IMR-90 (cell line): ENCODE data around the gene ALOXE3. TPM values are rescaled to one million over a fixed set of nuclear protein-coding genes. Genes with fewer than 3 reads are reported as not detected.

Experiments used
- ATAC-seq: fragments of 200-7000 bp; cut with Tn5 transposase; 2 replicates; pipeline ENCODE4 v1.9.1; 2020; ENCODE audit warnings: low read depth, mild to moderate bottlenecking, moderate library complexity
- BruUV-seq: library from RNA; stranded (reverse); fragments of 400-500 nt; replicated peaks from 2 replicates; lab custom pipeline; 2021; lab: Mats Ljungman, UMichigan
- CTCF ChIA-PET: fragments of 300-600 bp; formaldehyde crosslinking; extraction: SDS; loops from one replicate; lab custom pipeline; 2021; ENCODE audit warnings: antibody characterized with exemption; lab: Yijun Ruan, JAX
- POLR2A ChIA-PET: fragments of 300-600 bp; sonication (Branson Sonifier 250); formaldehyde crosslinking; loops from one replicate; lab custom pipeline; 2022; ENCODE audit warnings: antibody characterized with exemption; ENCODE audit not compliant: unreplicated experiment; lab: Charles Lee
- DNase-seq: peaks from one replicate; pipeline ENCODE4 v3.0.0; 2013
- H2AFZ ChIP-seq: replicated peaks from 2 replicates; pipeline ENCODE3; 2013; ENCODE audit warnings: low read length, mild to moderate bottlenecking; ENCODE audit not compliant: poor library complexity
- H2AK5ac ChIP-seq: 2 replicates; pipeline ENCODE4 v1.6.1; 2013; ENCODE audit warnings: low read depth, low read length, inconsistent platforms
- H2AK9ac ChIP-seq: replicated peaks from 2 replicates; pipeline ENCODE3; 2013; ENCODE audit warnings: mild to moderate bottlenecking, low read depth, low read length, moderate library complexity; ENCODE audit not compliant: poor library complexity
- H2BK120ac ChIP-seq: 2 replicates; pipeline ENCODE4 v1.6.1; 2013; ENCODE audit warnings: low read depth, low read length, inconsistent platforms
- H2BK15ac ChIP-seq: 3 replicates; pipeline ENCODE4 v1.6.1; 2013; ENCODE audit warnings: low read depth, low read length, inconsistent platforms
- H2BK20ac ChIP-seq: 2 replicates; pipeline ENCODE4 v1.6.1; 2013; ENCODE audit warnings: low read depth, mild to moderate bottlenecking, inconsistent platforms, low read length, moderate library complexity
- H2BK5ac ChIP-seq: 2 replicates; pipeline ENCODE4 v1.6.1; 2013; ENCODE audit warnings: mild to moderate bottlenecking, low read depth, low read length, inconsistent platforms; ENCODE audit not compliant: poor library complexity, severe bottlenecking
- H3K14ac ChIP-seq: replicated peaks from 2 replicates; pipeline ENCODE4 v1.6.1; 2013; ENCODE audit warnings: low read depth, low read length, inconsistent platforms
- H3K18ac ChIP-seq: 2 replicates; pipeline ENCODE4 v1.6.1; 2013; ENCODE audit warnings: low read depth, low read length, control low read depth
- H3K23ac ChIP-seq: 2 replicates; pipeline ENCODE4 v1.6.1; 2013; ENCODE audit warnings: low read depth, low read length, inconsistent platforms
- H3K27ac ChIP-seq: 2 replicates; pipeline ENCODE4 v1.5.1; 2013; ENCODE audit warnings: mild to moderate bottlenecking, control low read depth, low read length; ENCODE audit not compliant: insufficient read depth
- H3K27me3 ChIP-seq: 2 replicates; pipeline ENCODE4 v1.6.1; 2013; ENCODE audit warnings: low read length; ENCODE audit not compliant: control insufficient read depth, insufficient read depth
- H3K36me3 ChIP-seq: 2 replicates; pipeline ENCODE4 v1.6.1; 2013; ENCODE audit warnings: low read length, mixed read lengths; ENCODE audit not compliant: control insufficient read depth, insufficient read depth
- H3K4ac ChIP-seq: 2 replicates; pipeline ENCODE4 v1.6.1; 2013; ENCODE audit warnings: low read depth, low read length, inconsistent platforms
- H3K4me1 ChIP-seq: 2 replicates; pipeline ENCODE4 v1.6.1; 2013; ENCODE audit warnings: low read length, mixed read lengths; ENCODE audit not compliant: control insufficient read depth, insufficient read depth
- H3K4me2 ChIP-seq: 2 replicates; pipeline ENCODE4 v1.6.1; 2013; ENCODE audit warnings: low read depth, mild to moderate bottlenecking, control low read depth, low read length, moderate library complexity
- H3K4me3 ChIP-seq: 2 replicates; pipeline ENCODE4 v1.5.1; 2013; ENCODE audit warnings: low read depth, mild to moderate bottlenecking, control low read depth, low read length, moderate library complexity; ENCODE audit not compliant: insufficient read depth
- H3K56ac ChIP-seq: 2 replicates; pipeline ENCODE4 v1.6.1; 2013; ENCODE audit warnings: low read length, inconsistent platforms; ENCODE audit not compliant: insufficient read depth; ENCODE audit errors: extremely low read depth
- H3K79me1 ChIP-seq, 2 experiments: 2 replicates each; pipeline ENCODE4 v1.6.1; 2013; ENCODE audit warnings: low read length in 2 of 2, inconsistent platforms in 1 of 2, low read depth in 1 of 2
- H3K9ac ChIP-seq: 2 replicates; pipeline ENCODE4 v1.6.1; 2013; ENCODE audit warnings: low read depth, low read length, control low read depth
- H3K9me1 ChIP-seq: 2 replicates; pipeline ENCODE4 v1.6.1; 2013; ENCODE audit warnings: low read length, inconsistent platforms; ENCODE audit not compliant: insufficient read depth
- H3K9me3 ChIP-seq: 2 replicates; pipeline ENCODE4 v1.6.1; 2013; ENCODE audit warnings: low read length; ENCODE audit not compliant: control insufficient read depth, insufficient read depth
- H4K20me1 ChIP-seq: 2 replicates; pipeline ENCODE4 v1.6.1; 2013; ENCODE audit warnings: low read length, inconsistent platforms; ENCODE audit not compliant: insufficient read depth
- H4K5ac ChIP-seq: 2 replicates; pipeline ENCODE4 v1.6.1; 2013; ENCODE audit warnings: mild to moderate bottlenecking, low read depth, low read length, control low read depth
- H4K8ac ChIP-seq, 2 experiments: 2 replicates each; pipeline ENCODE4 v1.6.1; 2013; ENCODE audit warnings: low read depth in 2 of 2, low read length in 2 of 2, control low read depth in 1 of 2, inconsistent platforms in 1 of 2
- H4K91ac ChIP-seq: 2 replicates; pipeline ENCODE4 v1.6.1; 2013; ENCODE audit warnings: low read depth, low read length, inconsistent platforms; ENCODE audit not compliant: insufficient read depth
- BHLHE40 ChIP-seq: fragments of 150-350 bp; IDR thresholded peaks from 2 replicates; pipeline ENCODE4 v1.6.1; 2016; ENCODE audit warnings: mild to moderate bottlenecking, low read depth, low read length
- CEBPB ChIP-seq: IDR thresholded peaks from 2 replicates; pipeline ENCODE4 v1.6.1; 2012; ENCODE audit warnings: low read depth, low read length, improper control_type of control experiment
- CHD1 ChIP-seq: IDR thresholded peaks from 2 replicates; pipeline ENCODE4 v1.6.1; 2012; ENCODE audit warnings: low read depth, low read length, improper control_type of control experiment
- CTCF ChIP-seq: conservative IDR thresholded peaks from 2 replicates; pipeline ENCODE4 v1.5.1; 2012; ENCODE audit warnings: mild to moderate bottlenecking, low read depth, low read length, improper control_type of control experiment
- ELK1 ChIP-seq: fragments of 150-350 bp; IDR thresholded peaks from 2 replicates; pipeline ENCODE4 v1.6.1; 2016; ENCODE audit warnings: low read depth, mild to moderate bottlenecking, low read length, moderate library complexity, borderline replicate concordance
- FOS ChIP-seq: fragments of 150-350 bp; IDR thresholded peaks from 2 replicates; pipeline ENCODE4 v1.6.1; 2016; ENCODE audit warnings: low read depth, low read length
- MAZ ChIP-seq: IDR thresholded peaks from 2 replicates; pipeline ENCODE4 v1.6.1; 2012; ENCODE audit warnings: low read depth, mild to moderate bottlenecking, low read length, improper control_type of control experiment, moderate library complexity, borderline replicate concordance
- MXI1 ChIP-seq: IDR thresholded peaks from 2 replicates; pipeline ENCODE4 v1.6.1; 2012; ENCODE audit warnings: low read depth, mild to moderate bottlenecking, low read length, moderate library complexity, borderline replicate concordance
- NFE2L2 ChIP-seq: fragments of 150-350 bp; IDR thresholded peaks from 2 replicates; pipeline ENCODE4 v1.6.1; 2016; ENCODE audit warnings: low read depth, mild to moderate bottlenecking, low read length
- RAD21 ChIP-seq: IDR thresholded peaks from 2 replicates; pipeline ENCODE4 v1.6.1; 2012; ENCODE audit warnings: low read length, improper control_type of control experiment
- RCOR1 ChIP-seq: IDR thresholded peaks from 2 replicates; pipeline ENCODE4 v1.6.1; 2012; ENCODE audit warnings: mild to moderate bottlenecking, low read length, improper control_type of control experiment; ENCODE audit not compliant: insufficient replicate concordance
- RFX5 ChIP-seq: IDR thresholded peaks from 2 replicates; pipeline ENCODE4 v1.8.0; 2012; ENCODE audit warnings: low read depth, mild to moderate bottlenecking, low read length, moderate library complexity
- SMC3 ChIP-seq: fragments of 150-350 bp; IDR thresholded peaks from 2 replicates; pipeline ENCODE4 v1.6.1; 2016; ENCODE audit warnings: low read depth, mild to moderate bottlenecking, antibody characterized with exemption, low read length, moderate library complexity
- WGBS, 2 experiments: methylation state at CpG; one replicate each; pipeline versions ENCODE4 v1.1.5 to v1.1.7; 2013; ENCODE audit warnings: missing lambda C conversion rate in 2 of 2; ENCODE audit not compliant: insufficient read length in 1 of 2; ENCODE audit errors: extremely low coverage in 2 of 2; 5-methylcytosine and 5-hydroxymethylcytosine counted together
- dilution Hi-C: fragments of 300-500 bp; cut with HindIII; formaldehyde crosslinking; loops from one replicate; pipeline ENCODE4 v1.14.3; 2018; ENCODE audit warnings: low sequenced_read_pairs; ENCODE audit not compliant: unreplicated experiment
- in situ Hi-C: fragments of 300-500 bp; cut with MboI; formaldehyde crosslinking; loops from 3 replicates; pipeline ENCODE4 v1.14.3; 2019; ENCODE audit warnings: low sequenced_read_pairs, inconsistent platforms, mixed read lengths
- intact Hi-C: fragments of 100-400 bp; cut with micrococcal nuclease; formaldehyde crosslinking; loops from 2 replicates; pipeline ENCODE4 v1.10.0; 2022
- polyA plus RNA-seq, 3 experiments: library from polyadenylated mRNA; depleted of rRNA; stranded (reverse); fragments of >200 nt; gene quantifications; 2 replicates each; pipeline ENCODE4 v1.2.3, GENCODE V29; 2012; ENCODE audit warnings: low replicate concordance in 1 of 3
- total RNA-seq: library from RNA; depleted of rRNA; stranded (reverse); fragments of >200 nt; gene quantifications from 2 replicates; pipeline ENCODE4 v1.2.3, GENCODE V29; 2012

Gene ALOXE3
- total and polyA plus RNA-seq, 2 of the 4 experiments (the other 2 are of a cell fraction), result under 0.01 to 0.26 TPM

- Histone ChIP-seq H3K56ac (no peak overlapping the region), H3K4me2 (peak overlapping the region; percentile 34; the same call in 1 of the 2 replicates), H3K9me1 (no peaks in the 10 kb centered on the region), H4K8ac (no peak overlapping the region), H3K4me3 (no peak overlapping the region), H3K9me3 (no peaks in the 10 kb centered on the region), H2BK5ac (no peak overlapping the region), H4K20me1 (no peaks in the 10 kb centered on the region), H3K18ac (no peak overlapping the region), H3K36me3 (no peaks in the 10 kb centered on the region), H3K27ac (no peak overlapping the region), H2BK20ac (no peak overlapping the region), H3K14ac (no peak overlapping the region), H3K27me3 (peaks cover 68% of the 10 kb centered on the region), H3K23ac (no peak overlapping the region), H2BK120ac (no peak overlapping the region), H2AFZ (peak overlapping the region; percentile 61), H3K79me1 (no peaks in the 10 kb centered on the region), H2BK15ac (no peak overlapping the region), H3K4ac (no peak overlapping the region), H4K5ac (no peak overlapping the region), H2AK5ac (no peak overlapping the region), H2AK9ac (no peak overlapping the region), H3K4me1 (peaks cover 2% of the 10 kb centered on the region; the same call in 1 of the 2 replicates), H3K9ac (no peak overlapping the region), H4K91ac (no peak overlapping the region)
- in situ Hi-C loops (no loop called here), intact Hi-C loops (no loop called here), dilution Hi-C loops (loop anchor here (25.0 kb wide), 1 partner anchor 127 kb away; the partner anchor contains the start of genes CTC1 and PFAS)
- 8% methylated on average over 28 of the region's 63 CpGs; no CpG with 5 or more reads in 1 of the 2 experiments for WGBS, 2 experiments
- no TSS peak for BruUV-seq
- TF ChIP-seq MXI1 (no peak), FOS (no peak), NFE2L2 (no peak), ELK1 (no peak), SMC3 (peak; percentile 47), MAZ (no peak), RFX5 (no peak), CEBPB (no peak), CHD1 (no peak), RCOR1 (no peak), BHLHE40 (no peak), CTCF (peak; percentile 53), RAD21 (peak; percentile 56)
- ChIA-PET POLR2A (no interaction called here), CTCF (interaction anchor here (0.6 to 1.4 kb wide), 2 partner anchors 9 to 27 kb away, joined by 5 to 7 read pairs; no protein-coding TSS in a partner anchor)
- DNase-seq, result no peak
- ATAC-seq, result peak; percentile 56
Observed at GRCh38 chr17:8109661-8110455, 8.5 kb downstream of the ALOXE3 start.
